NCI-H2227 (cell line): ENCODE data around the gene CD69.
"Not testable (repeated sequence)": the region's sequence is repeated elsewhere in the genome, so short reads cannot be mapped to it uniquely, and the experiment has no call there.

ENCODE experiments used
- DNase-seq: peaks from one replicate; lab custom pipeline; 2025; ENCODE audit not compliant: unreplicated experiment; lab: John Stamatoyannopoulos, UW

Gene CD69

GRCh38 chr12:9724023-9724422, 36.7 kb downstream of the CD69 start:
- no peak for DNase-seq

- DNase-seq, result no peak
Measured at GRCh38 chr12:9721394-9722092, 39.2 kb downstream of the CD69 start.

DNA sequence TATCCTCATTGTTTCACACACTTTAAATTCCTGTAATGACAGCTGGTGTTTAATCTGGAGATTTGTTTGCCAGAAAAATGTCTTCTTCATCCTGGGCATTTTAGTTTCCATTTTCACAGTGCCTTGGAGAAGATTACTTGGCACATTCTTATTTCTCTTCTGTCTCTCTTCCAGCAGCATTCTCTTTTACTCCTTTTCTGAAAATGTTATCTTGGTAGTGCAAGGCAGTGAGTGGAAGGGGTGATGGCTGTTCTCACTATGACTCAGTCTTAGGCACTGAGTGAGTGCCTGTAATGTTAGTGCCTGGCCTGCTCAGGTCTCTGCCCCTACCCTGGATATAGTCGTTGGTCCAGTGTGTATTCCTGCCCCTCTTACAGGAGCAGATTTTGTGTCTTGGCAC, 40.9 kb downstream of the CD69 start:
- no peak for DNase-seq

DNA sequence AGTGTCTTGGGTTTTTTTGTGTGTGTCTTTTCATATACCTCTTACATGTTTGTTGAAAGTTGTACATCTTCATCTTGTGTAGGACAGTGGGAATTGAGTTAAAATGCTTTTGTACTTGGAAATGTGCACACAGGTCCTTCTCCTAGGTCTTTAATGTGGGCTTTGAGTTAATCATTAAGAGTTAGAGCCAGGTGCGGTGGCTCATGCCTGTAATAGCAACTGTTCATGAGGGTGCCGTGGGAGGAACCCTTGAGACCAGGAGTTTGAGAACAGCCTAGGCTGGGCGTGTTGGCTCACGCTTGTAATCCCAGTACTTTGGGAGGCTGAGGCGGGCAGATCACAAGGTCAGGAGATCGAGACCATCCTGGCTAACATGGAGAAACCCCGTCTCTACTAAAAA, 41.7 kb downstream of the CD69 start:
- no peak for DNase-seq

- DNase-seq, result no peak
Measured at GRCh38 chr12:9717070-9717925, 43.4 kb downstream of the CD69 start.

- DNase-seq, result not testable (repeated sequence)
Measured at GRCh38 chr12:9713032-9713558, 47.6 kb downstream of the CD69 start.

DNA sequence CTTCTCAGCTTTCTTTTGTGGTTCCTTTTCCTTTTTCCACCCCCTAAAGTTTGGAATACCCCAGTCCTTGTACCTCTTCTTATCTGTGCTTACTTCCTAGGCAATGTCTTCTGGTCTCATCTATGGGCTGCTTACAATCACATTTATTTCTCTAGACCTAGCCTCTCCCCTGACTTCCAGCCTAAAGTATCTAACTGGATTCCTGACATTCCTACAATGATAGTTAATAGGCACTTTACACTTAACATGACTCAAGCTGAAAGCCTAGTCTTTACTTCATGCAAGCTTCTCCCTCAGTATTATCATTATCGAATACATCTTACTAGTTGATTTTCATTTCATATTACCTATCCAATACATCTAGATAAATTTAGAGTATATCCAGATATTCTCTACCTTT, 49.0 kb downstream of the CD69 start:
- DNase-seq, result no peak

- no peak for DNase-seq
Measured at GRCh38 chr12:9710584-9711375, 49.9 kb downstream of the CD69 start.

DNA sequence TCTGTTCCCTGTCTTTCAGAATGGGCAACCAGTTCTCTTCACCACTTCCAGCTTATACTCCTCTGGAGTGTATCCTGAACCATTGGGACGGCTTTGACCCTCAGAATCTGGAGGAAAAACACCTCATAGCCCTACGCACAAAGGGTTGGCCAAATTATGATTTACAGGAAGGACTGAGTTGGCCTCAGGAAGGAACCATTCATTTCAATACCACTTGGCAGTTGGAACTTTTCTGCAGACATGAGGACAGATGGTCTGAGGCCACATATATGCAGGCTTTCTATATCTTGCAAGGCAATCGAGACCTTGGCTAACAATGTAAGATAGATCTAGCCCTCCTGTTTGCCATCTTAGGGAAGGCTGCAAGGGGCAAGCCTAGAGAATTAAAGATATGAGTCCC, 51.8 kb downstream of the CD69 start:
- no peak for DNase-seq

GRCh38 chr12:9707864-9708808, 52.6 kb downstream of the CD69 start:
- DNase-seq, result peak; percentile 47

DNA sequence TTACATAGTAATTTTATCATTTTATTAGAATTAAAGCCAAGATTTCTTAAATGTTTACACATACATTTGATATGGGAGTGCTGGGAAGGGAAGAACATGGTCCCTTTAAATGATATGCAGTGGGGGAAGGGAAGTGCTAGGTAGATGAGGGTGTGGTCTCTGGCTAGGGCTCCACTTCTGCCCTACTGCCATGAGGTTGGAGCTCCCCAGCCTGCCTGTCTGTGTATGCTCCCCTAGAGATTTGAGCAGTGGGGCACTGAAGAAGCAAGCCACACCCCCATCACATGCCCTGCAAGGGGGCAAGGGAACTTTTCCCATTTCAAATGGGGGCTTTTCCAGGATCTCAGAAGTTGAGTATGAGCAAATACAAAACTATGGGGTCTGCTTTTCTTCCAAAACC, 53.3 kb downstream of the CD69 start:
- no peak for DNase-seq

DNA sequence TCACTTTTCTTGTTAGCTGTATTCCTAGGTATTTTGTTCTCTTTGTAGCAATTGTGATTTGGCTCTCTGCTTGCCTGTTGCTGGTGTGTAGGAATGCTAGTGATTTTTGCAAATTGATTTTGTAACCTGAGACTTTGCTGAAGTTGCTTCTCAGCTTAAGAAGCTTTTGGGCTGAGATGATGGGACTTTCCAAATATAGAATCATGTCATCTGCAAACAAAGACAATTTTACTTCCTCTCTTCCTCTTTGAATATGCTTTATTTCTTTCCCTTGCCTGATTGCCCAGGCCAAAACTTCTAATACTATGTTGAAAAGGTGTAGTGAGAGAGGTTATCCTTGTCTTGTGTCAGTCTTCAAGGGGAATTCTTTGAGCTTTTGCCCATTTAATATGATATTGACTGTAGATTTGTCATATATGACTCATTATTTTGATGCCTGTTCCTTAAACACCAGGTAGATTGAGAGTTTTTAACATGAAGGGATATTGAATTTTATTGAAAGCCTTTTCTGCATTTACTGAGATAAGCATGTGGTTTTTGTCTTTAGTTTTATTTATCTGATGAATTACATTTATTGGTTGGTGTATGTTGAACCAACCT, 54.5 kb downstream of the CD69 start:
- no peak for DNase-seq

GRCh38 chr12:9704561-9704960, 56.1 kb downstream of the CD69 start:
- DNase-seq, result not testable (repeated sequence)
